Effector CD4-positive, alpha-beta T cell (primary cell): ENCODE measurements around the gene FNDC8.
"Not testable (repeated sequence)": the region's sequence is repeated elsewhere in the genome, so short reads cannot be mapped to it uniquely, and the experiment has no call there.

Experiments
- DNase-seq: peaks from one replicate; pipeline ENCODE4 v3.0.0-alpha.2; 2020

The FNDC8 gene

GRCh38 chr17:35174835-35175334 lies 53.5 kb downstream of the FNDC8 start:
- DNase-seq: no peak

GRCh38 chr17:35175638-35176415 lies 54.4 kb downstream of the FNDC8 start:
- no peak for DNase-seq

DNA sequence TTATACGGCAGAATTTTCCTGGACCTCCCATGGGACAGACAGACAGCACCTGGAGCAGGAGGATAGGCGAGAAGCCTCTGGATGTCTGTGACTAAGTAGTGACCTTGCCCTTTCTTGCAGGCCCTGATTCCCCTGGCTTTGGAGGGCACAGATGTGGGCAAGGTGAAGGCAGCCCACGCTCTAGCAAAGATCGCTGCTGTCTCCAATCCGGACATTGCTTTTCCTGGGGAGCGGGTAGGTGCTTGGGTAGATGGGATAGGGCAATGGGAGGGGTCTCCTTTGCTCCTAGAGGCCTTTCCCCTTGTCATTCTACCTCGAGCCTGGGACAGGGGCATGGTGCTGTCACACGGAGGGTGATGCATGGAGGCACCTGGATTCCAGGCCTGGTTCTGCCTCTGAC lies 55.5 kb downstream of the FNDC8 start:
- no peak for DNase-seq

GRCh38 chr17:35179379-35179778 lies 58.0 kb downstream of the FNDC8 start:
- DNase-seq: not testable (repeated sequence)
